A549 (cell line): ENCODE results near the gene MEDAG. TPM values are rescaled to one million over a fixed set of nuclear protein-coding genes. Genes with fewer than 3 reads are reported as not detected.

ENCODE experiments used
- ATAC-seq, 2 experiments: fragments of 200-7000 bp in 1 of 2; fragments of >200 bp in 1 of 2; cut with Nextera tagmentation in 1 of 2; cut with Tn5 transposase in 1 of 2; 3 replicates each; pipeline versions ENCODE4 v1.8.0 to v1.9.1; 2018 to 2020; ENCODE audit warnings: mild to moderate bottlenecking in 1 of 2, moderate library complexity in 1 of 2
- CTCF ChIA-PET: fragments of 300-600 bp; sonication (Branson Sonifier 250); formaldehyde crosslinking; extraction: SDS; loops from one replicate; lab custom pipeline; 2021; ENCODE audit warnings: antibody characterized with exemption, inconsistent platforms; lab: Yijun Ruan, JAX
- POLR2A ChIA-PET: fragments of 350-600 bp; formaldehyde crosslinking; extraction: SDS; loops from one replicate; lab custom pipeline; 2021; ENCODE audit warnings: antibody characterized with exemption, inconsistent platforms; lab: Yijun Ruan, JAX
- DNase-seq, 2 experiments: peaks; one replicate each; pipeline versions ENCODE4 v3.0.0 to v3.0.0-alpha.2; 2011 to 2016; ENCODE audit warnings: low read depth in 1 of 2, low spot score in 1 of 2
- FAIRE-seq: peaks from 2 replicates; lab custom pipeline; 2011; peaks lifted over from hg19 to GRCh38; lab: Jason Lieb, UNC
- H3K27ac ChIP-seq, 2 experiments: fragments of >200 bp; sonication (Bioruptor Twin); formaldehyde crosslinking; 3 replicates each; pipeline ENCODE4 v1.5.1; 2016 to 2017
- H3K4me1 ChIP-seq: fragments of >200 bp; sonication (Bioruptor Twin); formaldehyde crosslinking; 3 replicates; pipeline ENCODE4 v1.6.1; 2016
- H3K4me2 ChIP-seq: fragments of >200 bp; sonication (Bioruptor Twin); formaldehyde crosslinking; 3 replicates; pipeline ENCODE4 v1.6.1; 2016
- H3K4me3 ChIP-seq: fragments of >200 bp; sonication (Bioruptor Twin); formaldehyde crosslinking; 3 replicates; pipeline ENCODE4 v1.5.1; 2016
- H3K9me3 ChIP-seq: fragments of >200 bp; sonication (Bioruptor Twin); formaldehyde crosslinking; 3 replicates; pipeline ENCODE4 v1.6.1; 2016
- BCL3 ChIP-seq: fragments of >200 bp; sonication (Bioruptor Twin); formaldehyde crosslinking; IDR thresholded peaks from 3 replicates; pipeline ENCODE4 v1.6.1; 2016
- CBX8 ChIP-seq: fragments of 200-600 bp; sonication (generic); IDR thresholded peaks from 2 replicates; pipeline ENCODE4 v1.6.1; 2016
- CHD2 ChIP-seq: fragments of 150-350 bp; IDR thresholded peaks from 2 replicates; pipeline ENCODE4 v1.6.1; 2014; ENCODE audit warnings: low read length; ENCODE audit not compliant: partially characterized antibody
- E2F6 ChIP-seq: IDR thresholded peaks from 2 replicates; pipeline ENCODE4 v1.6.1; 2012; ENCODE audit warnings: low read depth, borderline replicate concordance
- EHMT2 ChIP-seq: fragments of 200-600 bp; sonication (generic); IDR thresholded peaks from 2 replicates; pipeline ENCODE4 v1.6.1; 2016; ENCODE audit warnings: antibody characterized with exemption, low read depth, mild to moderate bottlenecking, moderate library complexity
- ESRRA ChIP-seq: fragments of 150-350 bp; IDR thresholded peaks from 2 replicates; pipeline ENCODE4 v1.6.1; 2014; ENCODE audit warnings: mild to moderate bottlenecking, low read length, borderline replicate concordance
- FOSB ChIP-seq: fragments of 250-450 bp; sonication (Bioruptor Pico); IDR thresholded peaks from 2 replicates; pipeline ENCODE4 v1.5.0; 2020; ENCODE audit warnings: mild to moderate bottlenecking, moderate library complexity
- HEYL ChIP-seq: fragments of 250-450 bp; sonication (Bioruptor Pico); IDR thresholded peaks from 2 replicates; pipeline ENCODE4 v1.8.0; 2021; ENCODE audit warnings: mild to moderate bottlenecking, moderate library complexity
- HOXB13 ChIP-seq: fragments of 250-450 bp; sonication (Bioruptor Pico); IDR thresholded peaks from 2 replicates; pipeline ENCODE4 v1.5.0; 2020; ENCODE audit warnings: low read depth, mild to moderate bottlenecking, moderate library complexity
- KDM1A ChIP-seq: fragments of 200-600 bp; sonication (generic); IDR thresholded peaks from 2 replicates; pipeline ENCODE4 v1.6.1; 2016; ENCODE audit warnings: low read depth, mild to moderate bottlenecking
- MAFK ChIP-seq: fragments of 450-650 bp; IDR thresholded peaks from 2 replicates; pipeline ENCODE4 v1.6.1; 2014; ENCODE audit not compliant: partially characterized antibody
- NPAS2 ChIP-seq: fragments of 250-450 bp; sonication (Bioruptor Pico); IDR thresholded peaks from 2 replicates; pipeline ENCODE4 v1.8.0; 2022; ENCODE audit warnings: mild to moderate bottlenecking, moderate library complexity, borderline replicate concordance
- NR3C1 ChIP-seq: fragments of >200 bp; sonication (Bioruptor Twin); formaldehyde crosslinking; IDR thresholded peaks from 3 replicates; pipeline ENCODE4 v1.6.1; 2017
- POLR2AphosphoS2 ChIP-seq: conservative IDR thresholded peaks from 2 replicates; pipeline ENCODE4 v1.6.1; 2012; ENCODE audit warnings: low read length, improper control_type of control experiment, inconsistent platforms
- RAD21 ChIP-seq, 2 experiments: fragments of >200 bp in 1 of 2; sonication (Bioruptor Twin) in 1 of 2; formaldehyde crosslinking in 1 of 2; IDR thresholded peaks in 1 of 2; conservative IDR thresholded peaks in 1 of 2; 2 replicates in 1 of 2; 3 replicates in 1 of 2; pipeline ENCODE4 v1.6.1; 2012 to 2018; ENCODE audit warnings: inconsistent platforms in 1 of 2
- RARB ChIP-seq: fragments of 250-450 bp; sonication (Bioruptor Pico); IDR thresholded peaks from 2 replicates; pipeline ENCODE4 v1.8.0; 2021; ENCODE audit warnings: mild to moderate bottlenecking, moderate library complexity
- RCOR1 ChIP-seq: fragments of 150-350 bp; IDR thresholded peaks from 2 replicates; pipeline ENCODE4 v1.6.1; 2014; ENCODE audit warnings: antibody characterized with exemption, low read length, low read depth
- TP53 ChIP-seq: fragments of 250-450 bp; sonication (Bioruptor Pico); IDR thresholded peaks from 2 replicates; pipeline ENCODE4 v1.5.0; 2021; ENCODE audit warnings: mild to moderate bottlenecking, moderate library complexity
- USF2 ChIP-seq: fragments of 450-650 bp; IDR thresholded peaks from 2 replicates; pipeline ENCODE4 v1.6.1; 2014; ENCODE audit warnings: antibody characterized with exemption
- ZC3H11A ChIP-seq: fragments of 450-650 bp; IDR thresholded peaks from 2 replicates; pipeline ENCODE4 v1.6.1; 2014; ENCODE audit warnings: antibody characterized with exemption, mild to moderate bottlenecking
- ZFP36 ChIP-seq: fragments of 450-650 bp; IDR thresholded peaks from 2 replicates; pipeline ENCODE4 v1.6.1; 2014; ENCODE audit warnings: borderline replicate concordance; ENCODE audit not compliant: partially characterized antibody
- ZNF302 ChIP-seq: fragments of 250-450 bp; sonication (Bioruptor Pico); IDR thresholded peaks from 2 replicates; pipeline ENCODE4 v1.9.0; 2021; ENCODE audit warnings: inconsistent platforms, mild to moderate bottlenecking, moderate library complexity
- ZSCAN20 ChIP-seq: fragments of 250-450 bp; sonication (Bioruptor Pico); IDR thresholded peaks from 2 replicates; pipeline ENCODE4 v1.8.0; 2022; ENCODE audit warnings: mild to moderate bottlenecking, moderate library complexity
- WGBS: methylation state at CpG from one replicate; pipeline ENCODE4 v1.1.6; 2017; ENCODE audit errors: missing lambda C conversion rate; 5-methylcytosine and 5-hydroxymethylcytosine counted together
- polyA plus RNA-seq, 4 experiments: library from polyadenylated mRNA; depleted of rRNA in 3 of 4; stranded (reverse); fragments of >200 nt; fragmentation: RNase III in 1 of 4; extraction: RNeasy Plus Mini Kit Qiagen cat#74134 plus additional on column Dnase treatment in 1 of 4; gene quantifications; 2 replicates in 3 of 4; 3 replicates in 1 of 4; pipeline ENCODE4 v1.2.3, GENCODE V29; 2011 to 2017
- TF ChIP-seq, protein P1 (sequence below): IDR thresholded peaks from 2 replicates; pipeline ENCODE4 v1.6.1; 2012
- TF ChIP-seq, protein P2 (sequence below): fragments of >200 bp; sonication (Bioruptor Twin); formaldehyde crosslinking; IDR thresholded peaks from 3 replicates; pipeline ENCODE4 v1.5.1; 2016
- TF ChIP-seq, protein P3 (sequence below): fragments of 250-450 bp; sonication (Bioruptor Pico); IDR thresholded peaks from 2 replicates; pipeline ENCODE4 v1.5.0; 2020; ENCODE audit warnings: low read depth, mild to moderate bottlenecking, moderate library complexity
- TF ChIP-seq, protein P4 (sequence below): IDR thresholded peaks from 2 replicates; pipeline ENCODE4 v1.6.1; 2012

MEDAG gene
- polyA plus RNA-seq, 2 of the 4 experiments (the other 2 are of a cell fraction): 0.21 TPM; not detected in 1

DNA sequence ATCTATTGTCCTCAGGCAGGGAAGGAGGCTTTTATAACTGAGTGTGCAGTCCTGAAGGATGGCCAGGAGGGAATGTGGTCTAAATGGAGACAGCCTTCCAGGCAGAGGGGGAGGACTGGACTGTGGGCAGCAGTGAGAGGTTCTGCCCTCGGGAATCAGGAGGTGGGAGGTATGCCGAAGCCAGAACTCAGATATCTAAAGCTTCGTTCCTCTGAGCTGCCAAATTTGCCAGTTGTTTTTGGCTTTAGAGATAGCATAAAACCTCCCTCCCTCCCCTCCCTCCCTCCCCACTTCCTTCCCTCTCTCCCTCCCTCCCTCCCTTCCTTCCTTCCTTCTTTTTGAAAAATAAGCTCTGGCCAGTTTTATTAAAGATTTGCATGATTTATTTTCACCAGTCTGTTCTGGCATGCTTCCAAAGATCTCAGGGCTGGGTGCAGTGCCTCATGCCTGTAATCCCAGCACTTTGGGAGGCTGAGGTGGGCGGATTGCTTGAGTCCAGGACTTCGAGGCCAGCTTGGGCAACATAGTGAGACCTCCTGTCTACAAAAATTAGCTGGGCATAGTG is 2.4 kb downstream of the MEDAG start (continued):
- TF ChIP-seq POLR2AphosphoS2 (no peak), NPAS2 (CRISPR knock-in tag) (no peak), FOSB (CRISPR knock-in tag) (no peak), RARB (no peak), ZC3H11A (no peak), ZNF302 (no peak), ESRRA (no peak), CBX8 (no peak), E2F6 (no peak), BCL3 (no peak)

GRCh38 chr13:30910676-30911075 is 4.6 kb downstream of the MEDAG start:
- Histone ChIP-seq H3K27ac (no peak overlapping the region), H3K9me3 (no peaks in the 10 kb centered on the region)
- no peak for FAIRE-seq
- TF ChIP-seq, protein P1, sequence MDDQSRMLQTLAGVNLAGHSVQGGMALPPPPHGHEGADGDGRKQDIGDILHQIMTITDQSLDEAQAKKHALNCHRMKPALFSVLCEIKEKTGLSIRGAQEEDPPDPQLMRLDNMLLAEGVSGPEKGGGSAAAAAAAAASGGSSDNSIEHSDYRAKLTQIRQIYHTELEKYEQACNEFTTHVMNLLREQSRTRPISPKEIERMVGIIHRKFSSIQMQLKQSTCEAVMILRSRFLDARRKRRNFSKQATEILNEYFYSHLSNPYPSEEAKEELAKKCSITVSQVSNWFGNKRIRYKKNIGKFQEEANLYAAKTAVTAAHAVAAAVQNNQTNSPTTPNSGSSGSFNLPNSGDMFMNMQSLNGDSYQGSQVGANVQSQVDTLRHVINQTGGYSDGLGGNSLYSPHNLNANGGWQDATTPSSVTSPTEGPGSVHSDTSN: no peak
- TF ChIP-seq HEYL (CRISPR knock-in tag): no peak
- no peak for TF ChIP-seq ZSCAN20 (CRISPR knock-in tag)
- TF ChIP-seq, all 56 proteins: peak for 0
- no peaks in the 10 kb centered on the region for H3K4me1 ChIP-seq
- 57% methylated on average over 3 of the region's 3 CpGs for WGBS
- ChIA-PET CTCF (interaction anchor here (0.5 to 2.6 kb wide), 4 partner anchors 10 to 144 kb away, joined by 3 to 8 read pairs (median 4); no protein-coding TSS in a partner anchor), POLR2A (no interaction called here)
- no peak for ATAC-seq
- H3K4me3 ChIP-seq: no peak overlapping the region
- H3K4me2 ChIP-seq: no peak overlapping the region
- DNase-seq: no peak

DNA sequence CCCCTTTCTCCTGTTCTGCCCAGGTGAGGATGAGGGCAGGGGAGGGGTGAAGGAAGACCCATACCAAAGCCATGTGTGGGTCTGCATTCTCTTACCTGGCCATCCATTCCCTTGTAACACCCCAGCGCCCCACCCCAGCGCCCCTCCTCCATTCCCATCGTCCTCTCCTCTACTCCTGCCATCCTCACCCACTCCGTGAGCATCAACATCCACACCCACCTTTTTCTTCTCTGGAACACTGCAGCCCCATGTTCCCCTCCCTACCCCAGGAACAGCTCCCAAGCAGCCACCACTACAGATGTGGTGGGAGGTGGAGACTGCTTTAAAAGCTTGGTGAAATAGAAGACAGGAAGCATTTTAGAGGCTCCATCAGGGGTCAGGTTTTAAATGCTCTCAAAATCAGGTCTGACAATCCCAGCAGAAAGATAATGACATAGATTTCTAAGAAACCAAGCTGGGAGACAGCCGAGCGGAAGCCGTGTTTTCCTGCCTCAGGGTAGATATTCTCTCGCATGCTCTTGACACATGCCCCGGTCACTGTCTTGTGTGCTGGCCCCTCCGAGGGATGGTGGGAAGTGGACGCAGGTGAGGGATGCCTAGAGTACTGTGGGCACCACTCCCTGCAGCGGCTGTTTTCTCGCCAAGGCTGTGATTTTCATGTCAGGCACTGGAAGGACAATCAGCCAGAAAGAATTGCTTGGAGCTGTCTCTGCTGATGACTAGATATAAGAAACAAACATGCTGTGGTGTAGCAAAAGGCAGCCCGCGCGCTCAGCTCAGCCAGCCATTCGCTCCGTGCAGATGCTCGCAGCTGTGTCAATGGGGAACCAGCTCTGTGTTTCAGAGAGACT is 9.8 kb downstream of the MEDAG start:
- CTCF ChIA-PET: no interaction called here
- no peaks in the 10 kb centered on the region for H3K4me1 ChIP-seq
- no peak for DNase-seq
- no peak for ATAC-seq
- WGBS: 70% methylated on average over 14 of the region's 19 CpGs
- H3K4me3 ChIP-seq: no peak overlapping the region
- H3K4me2 ChIP-seq: no peak overlapping the region
- POLR2A ChIA-PET: no interaction called here
- no peaks in the 10 kb centered on the region for H3K9me3 ChIP-seq
- FAIRE-seq: no peak
- no peak overlapping the region for H3K27ac ChIP-seq
- TF ChIP-seq E2F6 (no peak), KDM1A (no peak), RCOR1 (no peak), RAD21 (conservative IDR thresholded peaks at IDR 0.05 in 1 of 2, IDR thresholded peaks at IDR 0.05 in 1 of 2) (no peak), ZSCAN20 (CRISPR knock-in tag) (no peak), MAFK (no peak), NR3C1 (no peak), CHD2 (no peak), EHMT2 (no peak), RARB (no peak), USF2 (no peak), ZFP36 (no peak), TP53 (CRISPR knock-in tag) (no peak), HOXB13 (CRISPR knock-in tag) (no peak)
- TF ChIP-seq, protein P2, sequence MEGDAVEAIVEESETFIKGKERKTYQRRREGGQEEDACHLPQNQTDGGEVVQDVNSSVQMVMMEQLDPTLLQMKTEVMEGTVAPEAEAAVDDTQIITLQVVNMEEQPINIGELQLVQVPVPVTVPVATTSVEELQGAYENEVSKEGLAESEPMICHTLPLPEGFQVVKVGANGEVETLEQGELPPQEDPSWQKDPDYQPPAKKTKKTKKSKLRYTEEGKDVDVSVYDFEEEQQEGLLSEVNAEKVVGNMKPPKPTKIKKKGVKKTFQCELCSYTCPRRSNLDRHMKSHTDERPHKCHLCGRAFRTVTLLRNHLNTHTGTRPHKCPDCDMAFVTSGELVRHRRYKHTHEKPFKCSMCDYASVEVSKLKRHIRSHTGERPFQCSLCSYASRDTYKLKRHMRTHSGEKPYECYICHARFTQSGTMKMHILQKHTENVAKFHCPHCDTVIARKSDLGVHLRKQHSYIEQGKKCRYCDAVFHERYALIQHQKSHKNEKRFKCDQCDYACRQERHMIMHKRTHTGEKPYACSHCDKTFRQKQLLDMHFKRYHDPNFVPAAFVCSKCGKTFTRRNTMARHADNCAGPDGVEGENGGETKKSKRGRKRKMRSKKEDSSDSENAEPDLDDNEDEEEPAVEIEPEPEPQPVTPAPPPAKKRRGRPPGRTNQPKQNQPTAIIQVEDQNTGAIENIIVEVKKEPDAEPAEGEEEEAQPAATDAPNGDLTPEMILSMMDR: no peak
- TF ChIP-seq, protein P3, sequence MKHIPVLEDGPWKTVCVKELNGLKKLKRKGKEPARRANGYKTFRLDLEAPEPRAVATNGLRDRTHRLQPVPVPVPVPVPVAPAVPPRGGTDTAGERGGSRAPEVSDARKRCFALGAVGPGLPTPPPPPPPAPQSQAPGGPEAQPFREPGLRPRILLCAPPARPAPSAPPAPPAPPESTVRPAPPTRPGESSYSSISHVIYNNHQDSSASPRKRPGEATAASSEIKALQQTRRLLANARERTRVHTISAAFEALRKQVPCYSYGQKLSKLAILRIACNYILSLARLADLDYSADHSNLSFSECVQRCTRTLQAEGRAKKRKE (CRISPR knock-in tag): no peak
- TF ChIP-seq, protein P4, sequence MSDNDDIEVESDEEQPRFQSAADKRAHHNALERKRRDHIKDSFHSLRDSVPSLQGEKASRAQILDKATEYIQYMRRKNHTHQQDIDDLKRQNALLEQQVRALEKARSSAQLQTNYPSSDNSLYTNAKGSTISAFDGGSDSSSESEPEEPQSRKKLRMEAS: no peak
